ENCODE data around the gene POLR1E.
"Not testable (repeated sequence)": the region's sequence is repeated elsewhere in the genome, so short reads cannot be mapped to it uniquely, and the experiment has no call there.

Gene POLR1E

GRCh38 chr9:37464006-37464405, 21.7 kb upstream of the POLR1E start:
- in situ Hi-C loops (cut with MboI; ENCODE audit: low pct_unique_long_range_greater_than_20kb, low sequenced_read_pairs), result no loop called here
- no peak for DNase-seq

GRCh38 chr9:37464426-37465248, 21.1 kb upstream of the POLR1E start:
- DNase-seq, result peak; percentile 83

GRCh38 chr9:37465249-37466036, 20.3 kb upstream of the POLR1E start, which contains the start of gene ZBTB5:
TSS of gene ZBTB5 (minus strand) at chr9:37465450. CDS start at chr9:37442551, 22,899 bp downstream.
- in situ Hi-C loops (cut with MboI; ENCODE audit: low pct_unique_long_range_greater_than_20kb, low sequenced_read_pairs), result no loop called here
- DNase-seq, result peak; percentile 100

More at GRCh38 chr9:37464426-37465248, 21.1 kb upstream of the POLR1E start:
- in situ Hi-C loops (cut with MboI; ENCODE audit: low pct_unique_long_range_greater_than_20kb, low sequenced_read_pairs), result no loop called here

- in situ Hi-C loops (cut with MboI; ENCODE audit: low pct_unique_long_range_greater_than_20kb, low sequenced_read_pairs), result no loop called here
- DNase-seq, result no peak
These were observed 19.6 kb upstream of the POLR1E start for GRCh38 chr9:37466037-37466709.

- in situ Hi-C loops (cut with MboI; ENCODE audit: low pct_unique_long_range_greater_than_20kb, low sequenced_read_pairs); DNase-seq: not testable (repeated sequence)
These were observed 18.2 kb upstream of the POLR1E start for GRCh38 chr9:37467530-37467929.

- in situ Hi-C loops (cut with MboI; ENCODE audit: low pct_unique_long_range_greater_than_20kb, low sequenced_read_pairs), result no loop called here
- DNase-seq, result no peak
These were observed 17.1 kb upstream of the POLR1E start for GRCh38 chr9:37468620-37469019.

GRCh38 chr9:37471942-37472684, 13.6 kb upstream of the POLR1E start:
- in situ Hi-C loops (cut with MboI; ENCODE audit: low pct_unique_long_range_greater_than_20kb, low sequenced_read_pairs), result no loop called here
- DNase-seq, result no peak

- DNase-seq; in situ Hi-C loops (cut with MboI; ENCODE audit: low pct_unique_long_range_greater_than_20kb, low sequenced_read_pairs): not testable (repeated sequence)
These were observed 11.8 kb upstream of the POLR1E start for GRCh38 chr9:37473982-37474381.

- no peak for DNase-seq
- in situ Hi-C loops (cut with MboI; ENCODE audit: low pct_unique_long_range_greater_than_20kb, low sequenced_read_pairs), result no loop called here
These were observed 11.3 kb upstream of the POLR1E start for GRCh38 chr9:37474438-37474837.

GRCh38 chr9:37476930-37477329, 8.8 kb upstream of the POLR1E start:
- no peak for DNase-seq
- in situ Hi-C loops (cut with MboI; ENCODE audit: low pct_unique_long_range_greater_than_20kb, low sequenced_read_pairs), result no loop called here

GRCh38 chr9:37477443-37477842, 8.3 kb upstream of the POLR1E start:
- in situ Hi-C loops (cut with MboI; ENCODE audit: low pct_unique_long_range_greater_than_20kb, low sequenced_read_pairs); DNase-seq: not testable (repeated sequence)

- in situ Hi-C loops (cut with MboI; ENCODE audit: low pct_unique_long_range_greater_than_20kb, low sequenced_read_pairs), result not testable (repeated sequence)
These were observed 7.6 kb upstream of the POLR1E start for GRCh38 chr9:37477987-37478619.

GRCh38 chr9:37480759-37481158, 5.0 kb upstream of the POLR1E start:
- no peak for DNase-seq
- in situ Hi-C loops (cut with MboI; ENCODE audit: low pct_unique_long_range_greater_than_20kb, low sequenced_read_pairs), result no loop called here

More at GRCh38 chr9:37477987-37478619, 7.6 kb upstream of the POLR1E start:
- DNase-seq, result not testable (repeated sequence)

- no peak for DNase-seq
- in situ Hi-C loops (cut with MboI; ENCODE audit: low pct_unique_long_range_greater_than_20kb, low sequenced_read_pairs), result no loop called here
These were observed 488 bp downstream of the POLR1E start for GRCh38 chr9:37486256-37486615.

- DNase-seq, result peak; percentile 34
- in situ Hi-C loops (cut with MboI; ENCODE audit: low pct_unique_long_range_greater_than_20kb, low sequenced_read_pairs), result no loop called here
These were observed 1.1 kb downstream of the POLR1E start for GRCh38 chr9:37486616-37487548.

- DNase-seq, result no peak
- in situ Hi-C loops (cut with MboI; ENCODE audit: low pct_unique_long_range_greater_than_20kb, low sequenced_read_pairs), result no loop called here
These were observed 6.2 kb downstream of the POLR1E start for GRCh38 chr9:37491939-37492338.

GRCh38 chr9:37495571-37495970, 9.8 kb downstream of the POLR1E start:
- no peak for DNase-seq
- in situ Hi-C loops (cut with MboI; ENCODE audit: low pct_unique_long_range_greater_than_20kb, low sequenced_read_pairs), result no loop called here

GRCh38 chr9:37496020-37496419, 10.3 kb downstream of the POLR1E start:
- in situ Hi-C loops (cut with MboI; ENCODE audit: low pct_unique_long_range_greater_than_20kb, low sequenced_read_pairs), result no loop called here
- DNase-seq, result no peak

All from KBM-7 (cell line).